ENCODE measurements around the gene MRPS18A. TPM values are rescaled to one million over a fixed set of nuclear protein-coding genes. Genes with fewer than 3 reads are reported as not detected.

The MRPS18A gene
- total and polyA plus RNA-seq, 2 of the 13 experiments (the other 11 are each of a cell fraction or from before 2014, with no cell fraction given), result 87.8 to 89.1 TPM

- no peak for TF ChIP-seq NCOA2 (CRISPR knock-in tag; IDR thresholded peaks at IDR 0.05)
- 0 out of 2 replicates have a peak, but pooled peaks have one; percentile 10 for TF ChIP-seq ZZZ3 (CRISPR knock-in tag; IDR thresholded peaks at IDR 0.05; ENCODE audit: borderline replicate concordance)
- TF ChIP-seq PATZ1 (CRISPR knock-in tag; IDR thresholded peaks at IDR 0.05), result peak; percentile 25; the same call in 1 of the 2 replicates
- no peak for TF ChIP-seq ZNF546 (CRISPR knock-in tag; conservative IDR thresholded peaks at IDR 0.05)
- TF ChIP-seq ZNF781 (CRISPR knock-in tag; IDR thresholded peaks at IDR 0.05; ENCODE audit: borderline replicate concordance, not compliant biosample characterization), result no peak
- no peak for TF ChIP-seq FLYWCH1 (CRISPR knock-in tag; IDR thresholded peaks at IDR 0.05)
- TF ChIP-seq ZNF224 (CRISPR knock-in tag; IDR thresholded peaks at IDR 0.05), result no peak
- peak; percentile 45; the same call in 1 of the 2 replicates for TF ChIP-seq SIN3A (IDR thresholded peaks at IDR 0.05; ENCODE audit: borderline replicate concordance, low read depth, low read length)
- no peak for TF ChIP-seq ZNF33A (CRISPR knock-in tag; IDR thresholded peaks at IDR 0.05; ENCODE audit: borderline replicate concordance)
- peak; percentile 40; the same call in 1 of the 2 replicates for TF ChIP-seq ZSCAN5A (CRISPR knock-in tag; IDR thresholded peaks at IDR 0.05; ENCODE audit: borderline replicate concordance)
- TF ChIP-seq ZNF407 (CRISPR knock-in tag; IDR thresholded peaks at IDR 0.05; ENCODE audit: not compliant biosample characterization), result no peak
- TF ChIP-seq PBX2 (CRISPR knock-in tag; IDR thresholded peaks at IDR 0.05), result no peak
Observed at GRCh38 chr6:43628393-43629103, 59.0 kb downstream of the MRPS18A start (continued).

Data from HepG2 (cell line).